Measurements from ENCODE around the gene TCF12. TPM values are rescaled to one million over a fixed set of nuclear protein-coding genes. Genes with fewer than 3 reads are reported as not detected.
A peak's percentile ranks its signal among the peaks of the same experiment; 100 is the strongest.

TCF12 gene
- total RNA-seq, 3 donors from 2014 or later = 164 to 198 (median 174) TPM

GRCh38 chr15:56915888-56916287 is 2.6 kb upstream of the TCF12 start:
- no peaks in the 10 kb centered on the region for H3K9me3 ChIP-seq
- no peaks in the 10 kb centered on the region for H3K4me1 ChIP-seq
- H3K4me3 ChIP-seq = no peak overlapping the region
- no peaks in the 10 kb centered on the region for H3K27me3 ChIP-seq
- H3K36me3 ChIP-seq = no peaks in the 10 kb centered on the region
- no peak for DNase-seq (ENCODE audit: low spot score in 2 of 2)
- intact Hi-C loops (cut with DNase I; ENCODE audit: low total_unique reads) = no loop called here
- no peak overlapping the region for H3K27ac ChIP-seq
- no peak for TF ChIP-seq POLR2AphosphoS5 (IDR thresholded peaks at IDR 0.05)
- no peak for TF ChIP-seq POLR2A (IDR thresholded peaks at IDR 0.05)

- H3K9me3 ChIP-seq = no peaks in the 10 kb centered on the region
- H3K4me1 ChIP-seq = no peaks in the 10 kb centered on the region
- no peak for DNase-seq (ENCODE audit: low spot score in 2 of 2)
- H3K36me3 ChIP-seq = no peaks in the 10 kb centered on the region
- TF ChIP-seq CTCF (IDR thresholded peaks at IDR 0.05) (no peak), POLR2AphosphoS5 (IDR thresholded peaks at IDR 0.05) (no peak), POLR2A (IDR thresholded peaks at IDR 0.05) (no peak)
- H3K27ac ChIP-seq = peak overlapping the region; percentile 94 to 96
- intact Hi-C loops (cut with DNase I; ENCODE audit: low total_unique reads) = no loop called here
- H3K27me3 ChIP-seq = no peaks in the 10 kb centered on the region
- peak overlapping the region; percentile 83 to 87 (median 85) for H3K4me3 ChIP-seq
Measured at GRCh38 chr15:56916825-56917477, 1.5 kb upstream of the TCF12 start.

GRCh38 chr15:56917652-56918045 is 795 bp upstream of the TCF12 start:
- DNase-seq (ENCODE audit: low spot score in 2 of 2) = no peak
- peaks cover 5% of the 10 kb centered on the region for H3K36me3 ChIP-seq
- H3K4me3 ChIP-seq = peak overlapping the region; percentile 83 to 87 (median 85)
- intact Hi-C loops (cut with DNase I; ENCODE audit: low total_unique reads) = no loop called here
- no peaks in the 10 kb centered on the region for H3K9me3 ChIP-seq
- H3K27me3 ChIP-seq = no peaks in the 10 kb centered on the region
- no peaks in the 10 kb centered on the region for H3K4me1 ChIP-seq
- peak overlapping the region; percentile 94 to 96 for H3K27ac ChIP-seq
- no peak for TF ChIP-seq POLR2A (IDR thresholded peaks at IDR 0.05)
- TF ChIP-seq POLR2AphosphoS5 (IDR thresholded peaks at IDR 0.05) = no peak
- TF ChIP-seq CTCF (IDR thresholded peaks at IDR 0.05) = no peak

- Histone ChIP-seq H3K4me3 (peak overlapping the region; percentile 83 to 87 (median 85)), H3K9me3 (no peaks in the 10 kb centered on the region), H3K27me3 (no peaks in the 10 kb centered on the region), H3K36me3 (peaks cover 5% of the 10 kb centered on the region), H3K4me1 (no peaks in the 10 kb centered on the region), H3K27ac (peak overlapping the region; percentile 94 to 96)
- TF ChIP-seq CTCF (IDR thresholded peaks at IDR 0.05) (no peak), POLR2A (IDR thresholded peaks at IDR 0.05) (no peak), POLR2AphosphoS5 (IDR thresholded peaks at IDR 0.05) (no peak)
- intact Hi-C loops (cut with DNase I; ENCODE audit: low total_unique reads) = no loop called here
- peak; percentile 34 to 60 for DNase-seq (ENCODE audit: low spot score in 2 of 2)
Measured at GRCh38 chr15:56919031-56919608, 676 bp downstream of the TCF12 start.

DNA sequence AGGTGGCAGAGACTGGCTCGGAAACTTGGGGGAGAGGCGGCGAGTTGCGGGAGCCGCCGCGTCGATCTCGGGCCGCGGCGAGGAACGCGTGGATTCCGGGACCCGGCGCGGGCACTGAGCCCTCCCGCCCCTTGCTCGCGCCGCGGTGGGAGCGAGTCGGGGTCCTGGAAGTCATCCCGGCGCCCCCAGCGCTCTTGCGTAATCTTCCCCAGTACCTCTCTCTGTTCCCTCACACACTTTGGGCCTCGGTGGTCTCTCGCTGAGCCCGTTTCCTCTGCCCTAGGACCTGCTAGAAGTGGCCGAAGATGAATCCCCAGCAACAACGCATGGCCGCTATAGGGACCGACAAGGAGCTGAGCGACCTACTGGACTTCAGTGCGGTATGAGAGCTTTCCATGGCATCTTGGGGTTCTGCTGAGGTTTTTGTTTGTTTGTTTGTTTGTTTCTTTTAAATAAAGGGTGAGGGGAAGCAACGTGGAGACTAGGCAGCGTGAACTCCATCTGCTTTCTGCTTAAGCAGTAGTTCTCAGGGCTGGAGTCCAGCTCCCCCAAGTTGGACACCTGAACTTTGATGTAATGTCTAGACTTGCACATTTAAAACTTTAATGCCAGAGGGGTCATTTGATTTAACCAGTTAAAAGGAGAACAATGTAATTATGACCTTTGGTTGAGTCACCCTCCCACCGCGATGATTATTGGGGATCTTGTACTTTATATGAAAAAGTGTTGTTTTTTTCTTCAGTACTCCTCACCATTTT is 1.3 kb downstream of the TCF12 start:
- H3K27me3 ChIP-seq = no peaks in the 10 kb centered on the region
- H3K27ac ChIP-seq = peak overlapping the region; percentile 94 to 96
- peak overlapping the region; percentile 83 to 87 (median 85) for H3K4me3 ChIP-seq
- TF ChIP-seq POLR2A (IDR thresholded peaks at IDR 0.05) = no peak
- no peak for TF ChIP-seq CTCF (IDR thresholded peaks at IDR 0.05)
- TF ChIP-seq POLR2AphosphoS5 (IDR thresholded peaks at IDR 0.05) = peak in 1 of 3 donors; percentile 7
- H3K9me3 ChIP-seq = no peaks in the 10 kb centered on the region
- no peak for DNase-seq (ENCODE audit: low spot score in 2 of 2)
- H3K36me3 ChIP-seq = peaks cover 5% of the 10 kb centered on the region
- no peaks in the 10 kb centered on the region for H3K4me1 ChIP-seq
- intact Hi-C loops (cut with DNase I; ENCODE audit: low total_unique reads) = no loop called here
